NCI-H2227 (cell line): ENCODE measurements around the gene MPC2.

Experiments used
- DNase-seq: peaks from one replicate; lab custom pipeline; 2025; ENCODE audit not compliant: unreplicated experiment; lab: John Stamatoyannopoulos, UW

Gene MPC2

GRCh38 chr1:167936930-167937708, at the start of gene MPC2:
TSS of gene MPC2 (minus strand) at chr1:167937072. CDS start at chr1:167935841, 1,231 bp downstream.
- peak; percentile 62 for DNase-seq

GRCh38 chr1:167984886-167985489, 48.1 kb upstream of the MPC2 start:
- DNase-seq = no peak

GRCh38 chr1:167983797-167984420, 47.0 kb upstream of the MPC2 start:
- no peak for DNase-seq

- no peak for DNase-seq
Measured at GRCh38 chr1:167981933-167982332, 45.1 kb upstream of the MPC2 start.

- DNase-seq = no peak
Measured at GRCh38 chr1:167977245-167977644, 40.4 kb upstream of the MPC2 start.

GRCh38 chr1:167974698-167975097, 37.8 kb upstream of the MPC2 start:
- no peak for DNase-seq

GRCh38 chr1:167973832-167974231, 37.0 kb upstream of the MPC2 start:
- DNase-seq = no peak

- DNase-seq = no peak
Measured at GRCh38 chr1:167968569-167968968, 31.7 kb upstream of the MPC2 start.

- no peak for DNase-seq
Measured at GRCh38 chr1:167966050-167966449, 29.2 kb upstream of the MPC2 start.

- no peak for DNase-seq
Measured at GRCh38 chr1:167964646-167965045, 27.8 kb upstream of the MPC2 start.

GRCh38 chr1:167957710-167958109, 20.8 kb upstream of the MPC2 start:
- DNase-seq = no peak

GRCh38 chr1:167955915-167956314, 19.0 kb upstream of the MPC2 start:
- DNase-seq = no peak

GRCh38 chr1:167950569-167950968, 13.7 kb upstream of the MPC2 start:
- no peak for DNase-seq

- no peak for DNase-seq
Measured at GRCh38 chr1:167949785-167950184, 12.9 kb upstream of the MPC2 start.

- no peak for DNase-seq
Measured at GRCh38 chr1:167947733-167948132, 10.9 kb upstream of the MPC2 start.

- DNase-seq = no peak
Measured at GRCh38 chr1:167943541-167943940, 6.7 kb upstream of the MPC2 start.

- DNase-seq = no peak
Measured at GRCh38 chr1:167940264-167940663, 3.4 kb upstream of the MPC2 start.

GRCh38 chr1:167938080-167938636, 1.3 kb upstream of the MPC2 start:
- DNase-seq = no peak

- no peak for DNase-seq
Measured at GRCh38 chr1:167937709-167938010, 788 bp upstream of the MPC2 start.

GRCh38 chr1:167936068-167936929, 573 bp downstream of the MPC2 start, which contains the start of gene DCAF6:
TSS of gene DCAF6 (plus strand) at chr1:167936683. CDS start at chr1:167936912, 229 bp downstream.
- DNase-seq = peak; percentile 99
